KMS-11 (cell line): ENCODE data around the gene RAB44.
A peak's percentile ranks its signal among the peaks of the same experiment; 100 is the strongest.

ENCODE experiments used
- H2AFZ ChIP-seq: fragments of 200-600 bp; sonication (generic); 2 replicates; pipeline ENCODE4 v1.6.1; 2016; ENCODE audit warnings: antibody characterized with exemption, mixed run types, low read depth
- H3K27ac ChIP-seq: fragments of 200-600 bp; sonication (generic); 2 replicates; pipeline ENCODE4 v1.6.1; 2016; ENCODE audit warnings: mild to moderate bottlenecking, mixed run types
- H3K27me3 ChIP-seq: fragments of 200-600 bp; sonication (generic); 2 replicates; pipeline ENCODE4 v1.6.1; 2017; ENCODE audit warnings: mild to moderate bottlenecking, low read depth, mixed run types, moderate library complexity; ENCODE audit not compliant: insufficient read depth
- H3K36me3 ChIP-seq: fragments of 200-600 bp; sonication (generic); 2 replicates; pipeline ENCODE4 v1.6.1; 2017; ENCODE audit warnings: mild to moderate bottlenecking, mixed run types; ENCODE audit not compliant: insufficient read depth
- H3K4me1 ChIP-seq: fragments of 200-600 bp; sonication (generic); 2 replicates; pipeline ENCODE4 v1.6.1; 2016; ENCODE audit warnings: mild to moderate bottlenecking, low read depth, mixed run types; ENCODE audit not compliant: poor library complexity, severe bottlenecking
- H3K4me2 ChIP-seq: fragments of 200-600 bp; sonication (generic); 2 replicates; pipeline ENCODE4 v1.7.0; 2016; ENCODE audit warnings: mild to moderate bottlenecking, mixed run types
- H3K4me3 ChIP-seq: fragments of 200-600 bp; sonication (generic); IDR thresholded peaks from 2 replicates; pipeline ENCODE4 v1.6.1; 2017; ENCODE audit warnings: low read depth, low read length, mixed read lengths; ENCODE audit not compliant: insufficient read depth
- H3K79me2 ChIP-seq: fragments of 200-600 bp; sonication (generic); 2 replicates; pipeline ENCODE4 v1.6.1; 2016; ENCODE audit warnings: low read depth, mixed run types; ENCODE audit not compliant: insufficient read depth
- H3K9ac ChIP-seq: fragments of 200-600 bp; sonication (generic); 2 replicates; pipeline ENCODE4 v1.6.1; 2016; ENCODE audit warnings: mild to moderate bottlenecking, mixed run types
- H4K20me1 ChIP-seq: fragments of 200-600 bp; sonication (generic); 2 replicates; pipeline ENCODE4 v1.6.1; 2016; ENCODE audit warnings: mild to moderate bottlenecking, mixed run types; ENCODE audit not compliant: insufficient read depth
- TF ChIP-seq, protein P1 (sequence below): fragments of 200-600 bp; sonication (generic); conservative IDR thresholded peaks from 2 replicates; pipeline ENCODE4 v1.6.1; 2017; ENCODE audit warnings: low read depth, mild to moderate bottlenecking, antibody characterized with exemption, low read length, moderate library complexity, mixed read lengths

The RAB44 gene

DNA sequence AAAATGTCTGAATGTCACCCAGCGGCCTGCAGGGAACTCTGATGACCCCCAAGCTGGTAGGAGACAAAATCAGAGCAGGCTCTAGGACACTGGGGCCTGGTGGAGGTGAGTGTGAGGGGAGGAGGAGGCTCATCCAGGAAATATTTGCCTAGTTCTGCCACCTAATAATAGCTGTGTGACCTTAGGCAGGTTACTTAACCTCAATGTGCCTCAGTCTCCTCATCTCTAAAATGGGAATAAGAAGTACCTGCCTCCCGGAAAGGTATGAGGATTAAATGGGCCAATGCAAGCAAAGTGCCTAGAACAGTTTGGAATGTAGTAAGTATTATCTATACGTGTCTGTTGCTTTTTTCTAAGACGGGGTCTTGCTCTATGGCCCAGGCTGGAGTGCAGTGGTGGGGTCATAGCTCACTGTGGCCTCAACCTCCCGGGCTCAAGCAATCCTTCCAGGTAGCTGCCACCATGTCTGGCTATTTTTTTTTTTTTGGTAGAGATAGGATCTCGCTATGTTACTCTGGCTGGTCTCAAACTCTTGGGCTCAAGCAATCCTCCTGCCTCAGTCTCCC, 60.4 kb downstream of the RAB44 start:
- TF ChIP-seq, protein P1, sequence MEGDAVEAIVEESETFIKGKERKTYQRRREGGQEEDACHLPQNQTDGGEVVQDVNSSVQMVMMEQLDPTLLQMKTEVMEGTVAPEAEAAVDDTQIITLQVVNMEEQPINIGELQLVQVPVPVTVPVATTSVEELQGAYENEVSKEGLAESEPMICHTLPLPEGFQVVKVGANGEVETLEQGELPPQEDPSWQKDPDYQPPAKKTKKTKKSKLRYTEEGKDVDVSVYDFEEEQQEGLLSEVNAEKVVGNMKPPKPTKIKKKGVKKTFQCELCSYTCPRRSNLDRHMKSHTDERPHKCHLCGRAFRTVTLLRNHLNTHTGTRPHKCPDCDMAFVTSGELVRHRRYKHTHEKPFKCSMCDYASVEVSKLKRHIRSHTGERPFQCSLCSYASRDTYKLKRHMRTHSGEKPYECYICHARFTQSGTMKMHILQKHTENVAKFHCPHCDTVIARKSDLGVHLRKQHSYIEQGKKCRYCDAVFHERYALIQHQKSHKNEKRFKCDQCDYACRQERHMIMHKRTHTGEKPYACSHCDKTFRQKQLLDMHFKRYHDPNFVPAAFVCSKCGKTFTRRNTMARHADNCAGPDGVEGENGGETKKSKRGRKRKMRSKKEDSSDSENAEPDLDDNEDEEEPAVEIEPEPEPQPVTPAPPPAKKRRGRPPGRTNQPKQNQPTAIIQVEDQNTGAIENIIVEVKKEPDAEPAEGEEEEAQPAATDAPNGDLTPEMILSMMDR: no peak
- no peak overlapping the region for H3K9ac ChIP-seq
- peaks cover 27% of the 10 kb centered on the region for H3K4me1 ChIP-seq
- H2AFZ ChIP-seq: no peak overlapping the region
- no peak overlapping the region for H3K4me3 ChIP-seq
- no peaks in the 10 kb centered on the region for H3K79me2 ChIP-seq
- H3K36me3 ChIP-seq: no peaks in the 10 kb centered on the region
- no peaks in the 10 kb centered on the region for H4K20me1 ChIP-seq
- no peak overlapping the region for H3K4me2 ChIP-seq
- no peak overlapping the region for H3K27ac ChIP-seq
- no peaks in the 10 kb centered on the region; the same call in 1 of the 2 replicates for H3K27me3 ChIP-seq

GRCh38 chr6:36758516-36759147, 61.0 kb downstream of the RAB44 start:
- Histone ChIP-seq H3K4me2 (peak overlapping the region; percentile 12; the same call in 1 of the 2 replicates), H2AFZ (peak overlapping the region; percentile 39; the same call in 1 of the 2 replicates), H3K4me1 (peaks cover 20% of the 10 kb centered on the region), H3K9ac (no peak overlapping the region), H4K20me1 (no peaks in the 10 kb centered on the region), H3K4me3 (no peak overlapping the region), H3K27ac (no peak overlapping the region), H3K79me2 (no peaks in the 10 kb centered on the region), H3K27me3 (no peaks in the 10 kb centered on the region; the same call in 1 of the 2 replicates), H3K36me3 (no peaks in the 10 kb centered on the region)
- TF ChIP-seq, protein P1: no peak

DNA sequence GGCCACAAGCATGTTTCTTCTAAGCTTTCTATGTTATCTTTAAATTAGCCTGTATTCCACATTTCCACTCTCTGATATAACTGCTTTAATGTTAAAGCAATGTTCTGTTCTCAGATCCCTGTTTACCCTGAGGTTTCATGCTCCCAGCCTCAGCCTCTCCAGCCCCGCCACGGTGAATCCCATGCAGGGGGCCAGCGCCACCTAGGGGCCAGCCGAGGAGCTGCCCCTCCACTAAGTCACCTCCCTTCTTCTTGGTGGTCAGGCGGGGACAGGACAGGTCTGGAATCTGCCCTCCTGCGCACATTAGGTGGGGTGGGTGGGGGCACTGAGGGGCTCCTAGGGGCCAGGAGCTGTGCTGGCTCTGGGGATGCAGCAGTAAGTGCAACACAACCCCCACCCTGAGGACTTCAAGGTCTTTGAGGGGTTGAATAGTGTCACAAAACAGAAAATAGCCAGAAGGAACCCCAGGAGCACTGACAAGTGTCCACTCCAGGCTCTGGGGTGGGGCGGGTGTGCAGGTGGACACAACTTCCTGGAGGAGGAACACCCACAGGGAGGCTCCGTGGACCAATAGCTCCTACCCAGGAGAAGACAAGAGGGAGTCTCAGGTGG, 61.6 kb downstream of the RAB44 start:
- no peaks in the 10 kb centered on the region for H3K36me3 ChIP-seq
- H4K20me1 ChIP-seq: no peaks in the 10 kb centered on the region
- peaks cover 14% of the 10 kb centered on the region for H3K4me1 ChIP-seq
- H3K27me3 ChIP-seq: no peaks in the 10 kb centered on the region; the same call in 1 of the 2 replicates
- no peaks in the 10 kb centered on the region for H3K79me2 ChIP-seq
- H3K9ac ChIP-seq: no peak overlapping the region
- H3K4me2 ChIP-seq: peak overlapping the region; percentile 12; the same call in 1 of the 2 replicates
- no peak overlapping the region for H3K4me3 ChIP-seq
- H2AFZ ChIP-seq: peak overlapping the region; percentile 39; the same call in 1 of the 2 replicates
- H3K27ac ChIP-seq: no peak overlapping the region
- TF ChIP-seq, protein P1: peak; percentile 99

GRCh38 chr6:36760685-36761435, 63.2 kb downstream of the RAB44 start:
- Histone ChIP-seq H3K4me3 (no peak overlapping the region), H3K27ac (no peak overlapping the region), H3K27me3 (no peaks in the 10 kb centered on the region; the same call in 1 of the 2 replicates), H2AFZ (no peak overlapping the region), H3K79me2 (no peaks in the 10 kb centered on the region), H3K4me1 (peaks cover 11% of the 10 kb centered on the region), H3K36me3 (no peaks in the 10 kb centered on the region), H4K20me1 (no peaks in the 10 kb centered on the region), H3K9ac (no peak overlapping the region), H3K4me2 (no peak overlapping the region)
- TF ChIP-seq, protein P1: no peak
